Neural cell (in vitro differentiated cells): ENCODE data around the gene BCAR3.

Source experiments
- CTCF ChIP-seq: fragments of 450-650 bp; IDR thresholded peaks from 2 replicates; pipeline ENCODE4 v1.5.1; 2014; ENCODE audit warnings: antibody characterized with exemption, mild to moderate bottlenecking, moderate library complexity; ENCODE audit not compliant: poor library complexity, severe bottlenecking
- EZH2 ChIP-seq: fragments of 200-600, 300-800 bp; shearing (Covaris generic), sonication (generic); IDR thresholded peaks from 2 replicates; pipeline ENCODE4 v1.6.1; 2014; ENCODE audit warnings: antibody characterized with exemption, low read length, borderline replicate concordance, mild to moderate bottlenecking; ENCODE audit not compliant: insufficient read depth, poor library complexity, severe bottlenecking

GRCh38 chr1:93729906-93730305 is 48.3 kb upstream of the BCAR3 start:
- no peak for TF ChIP-seq EZH2
- TF ChIP-seq CTCF: no peak
